Cardiac fibroblast (primary cell): ENCODE measurements around the gene STON2.

Source experiments
- DNase-seq, 2 donors: peaks; one replicate each; pipeline versions ENCODE4 v3.0.0 to v3.0.0-alpha.2; 2010; ENCODE audit warnings: low read depth in 2 of 2
- H3K4me3 ChIP-seq, 2 donors: replicated peaks in 1 of 2; 1 replicate in 1 of 2; 2 replicates in 1 of 2; pipeline ENCODE4 v1.5.1; 2011; ENCODE audit warnings: low read depth in 2 of 2, low read length in 2 of 2, mild to moderate bottlenecking in 2 of 2, moderate library complexity in 1 of 2
- CTCF ChIP-seq: IDR thresholded peaks from one replicate; pipeline ENCODE4 v1.5.1; 2011; ENCODE audit warnings: low read depth, mild to moderate bottlenecking, low read length, inconsistent platforms

Gene STON2

GRCh38 chr14:81302638-81303037, 97.5 kb downstream of the STON2 start:
- no peak for TF ChIP-seq CTCF
- no peak overlapping the region for H3K4me3 ChIP-seq
- DNase-seq: no peak

GRCh38 chr14:81301813-81302212, 98.3 kb downstream of the STON2 start:
- TF ChIP-seq CTCF: no peak
- no peak overlapping the region for H3K4me3 ChIP-seq

GRCh38 chr14:81301371-81301770, 98.8 kb downstream of the STON2 start:
- TF ChIP-seq CTCF: no peak
- no peak for DNase-seq
- H3K4me3 ChIP-seq: no peak overlapping the region

More at GRCh38 chr14:81301813-81302212, 98.3 kb downstream of the STON2 start:
- DNase-seq: no peak

- no peak overlapping the region for H3K4me3 ChIP-seq
- no peak for TF ChIP-seq CTCF
- no peak for DNase-seq
These were observed 101.2 kb downstream of the STON2 start for GRCh38 chr14:81298911-81299310.

GRCh38 chr14:81298122-81298521, 102.0 kb downstream of the STON2 start:
- no peak for TF ChIP-seq CTCF
- DNase-seq: no peak
- no peak overlapping the region for H3K4me3 ChIP-seq

- H3K4me3 ChIP-seq: no peak overlapping the region
- TF ChIP-seq CTCF: no peak
- DNase-seq: no peak
These were observed 103.9 kb downstream of the STON2 start for GRCh38 chr14:81295958-81296923.

GRCh38 chr14:81289516-81289915, 110.6 kb downstream of the STON2 start:
- no peak for TF ChIP-seq CTCF

More at GRCh38 chr14:81289516-81289915, 110.6 kb downstream of the STON2 start:
- H3K4me3 ChIP-seq: no peak overlapping the region
- no peak for DNase-seq
